ENCODE data around the gene DNAH6. TPM values are rescaled to one million over a fixed set of nuclear protein-coding genes. Genes with fewer than 3 reads are reported as not detected.

DNAH6 gene
- total and polyA plus RNA-seq, 2 of the 8 experiments (the other 6 are each of a cell fraction or from before 2014, with no cell fraction given): 0.06 to 0.43 TPM

GRCh38 chr2:84474176-84474575, 42.1 kb upstream of the DNAH6 start:
- Histone ChIP-seq H4K20me1 (replicated peaks in 1 of 2; ENCODE audit: control insufficient read depth in 1 of 2, insufficient read depth in 2 of 2, low read length in 2 of 2) (no peaks in the 10 kb centered on the region), H4K5ac (ENCODE audit: insufficient read length, low read depth, low read length) (no peak overlapping the region), H2BK5ac (ENCODE audit: low read depth, low read length) (no peak overlapping the region), H3K23ac (ENCODE audit: insufficient read length) (no peak overlapping the region), H3K9ac (replicated peaks in 1 of 4; ENCODE audit: extremely low read depth in 1 of 4, low read depth in 3 of 4, low read length in 3 of 4) (no peak overlapping the region), H3K23me2 (ENCODE audit: low read depth, low read length) (no peaks in the 10 kb centered on the region), H3K27me3 (replicated peaks in 1 of 4; ENCODE audit: control insufficient read depth in 3 of 4, extremely low read depth in 1 of 4, insufficient read depth in 3 of 4, low read length in 3 of 4) (no peaks in the 10 kb centered on the region), H2BK12ac (ENCODE audit: low read depth, low read length) (no peak overlapping the region), H3K4me2 (ENCODE audit: insufficient read depth in 1 of 2, low read depth in 2 of 2, low read length in 2 of 2) (no peak overlapping the region), H2AK5ac (ENCODE audit: low read depth, low read length) (no peak overlapping the region), H3K4me1 (replicated peaks in 1 of 4; ENCODE audit: control insufficient read depth in 3 of 4, insufficient read depth in 4 of 4, low read length in 3 of 4) (no peaks in the 10 kb centered on the region), H3K36me3 (ENCODE audit: control insufficient read depth in 2 of 4, insufficient read depth in 4 of 4, low read length in 3 of 4) (no peaks in the 10 kb centered on the region), H3K56ac (replicated peaks; ENCODE audit: insufficient read length, low read depth, low read length) (no peak overlapping the region), H2BK20ac (ENCODE audit: low read length) (no peak overlapping the region), H4K8ac (ENCODE audit: extremely low read depth, insufficient read depth, low read length) (no peak overlapping the region), H4K91ac (replicated peaks; ENCODE audit: insufficient read length, low read length) (no peak overlapping the region), H3K27ac (ENCODE audit: low read depth, low read length) (no peak overlapping the region), H2BK15ac (ENCODE audit: low read length) (no peak overlapping the region), H3K14ac (ENCODE audit: insufficient read length) (no peak overlapping the region), H3K9me3 (ENCODE audit: insufficient read depth in 2 of 2, low read depth in 1 of 2, low read length in 1 of 2) (peaks cover 18 to 40% of the 10 kb centered on the region in 2 experiments), H3K79me1 (ENCODE audit: low read depth, low read length) (no peaks in the 10 kb centered on the region), H3K18ac (ENCODE audit: extremely low read depth, low read length) (no peak overlapping the region), H3K4ac (replicated peaks; ENCODE audit: insufficient read length, low read depth, low read length) (no peak overlapping the region), H2AFZ (ENCODE audit: low read length) (no peak overlapping the region), H3K4me3 (ENCODE audit: extremely low read depth in 1 of 4, insufficient read depth in 2 of 4, low read depth in 3 of 4, low read length in 4 of 4) (no peak overlapping the region), H3K79me2 (ENCODE audit: control insufficient read depth in 1 of 2, insufficient read depth in 2 of 2, low read length in 2 of 2) (no peaks in the 10 kb centered on the region), H2BK120ac (replicated peaks; ENCODE audit: low read depth, low read length) (no peak overlapping the region)
- DNase-seq (ENCODE audit: low read depth in 1 of 2, low spot score in 2 of 2) (no peak), FAIRE-seq (no peak)
- WGBS, 2 experiments (ENCODE audit: extremely low coverage in 1 of 2, insufficient coverage in 1 of 2, insufficient read length in 1 of 2, insufficient replicate concordance in 2 of 2, low coverage in 1 of 2, low lambda C conversion rate in 2 of 2, missing lambda C conversion rate in 1 of 2): 94% methylated on average over 4 of the region's 4 CpGs; no CpG with 5 or more reads in 1 of the 2 experiments
- ChIA-PET CTCF (ENCODE audit: partially characterized antibody) (interaction anchor here (0.9 kb wide), 1 partner anchor 157 kb away, joined by 3 read pairs; no protein-coding TSS in a partner anchor), POLR2A (ENCODE audit: partially characterized antibody) (no interaction called here)
- TF ChIP-seq ZNF274 (IDR thresholded peaks at IDR 0.05; ENCODE audit: borderline replicate concordance, extremely low read depth, low read length) (no peak), NRF1 (IDR thresholded peaks at IDR 0.05; ENCODE audit: low read depth, low read length) (no peak)
